Raji (cell line): Measurements from ENCODE around the gene CD55.

ENCODE experiments used
- POLR2A ChIP-seq: IDR thresholded peaks from 2 replicates; pipeline ENCODE4 v1.6.1; 2011; ENCODE audit warnings: low read depth, low read length, control low read depth; ENCODE audit not compliant: insufficient read depth

CD55 gene

GRCh38 chr1:207300970-207301369 lies 20.5 kb upstream of the CD55 start:
- TF ChIP-seq POLR2A = no peak

GRCh38 chr1:207302618-207303393 lies 18.7 kb upstream of the CD55 start:
- TF ChIP-seq POLR2A = no peak

- TF ChIP-seq POLR2A = no peak
These were observed 16.6 kb upstream of the CD55 start for GRCh38 chr1:207304710-207305488.

- TF ChIP-seq POLR2A = no peak
These were observed 16.0 kb upstream of the CD55 start for GRCh38 chr1:207305489-207305873.

GRCh38 chr1:207306023-207306422 lies 15.5 kb upstream of the CD55 start:
- no peak for TF ChIP-seq POLR2A

- no peak for TF ChIP-seq POLR2A
These were observed 14.9 kb upstream of the CD55 start for GRCh38 chr1:207306603-207307002.

GRCh38 chr1:207308451-207309190 lies 12.9 kb upstream of the CD55 start:
- no peak for TF ChIP-seq POLR2A

- no peak for TF ChIP-seq POLR2A
These were observed 11.7 kb upstream of the CD55 start for GRCh38 chr1:207309745-207310273.

GRCh38 chr1:207311888-207312603 lies 9.4 kb upstream of the CD55 start:
- TF ChIP-seq POLR2A = no peak

GRCh38 chr1:207312604-207312920 lies 8.9 kb upstream of the CD55 start:
- TF ChIP-seq POLR2A = no peak

- TF ChIP-seq POLR2A = no peak
These were observed 8.3 kb upstream of the CD55 start for GRCh38 chr1:207313131-207313530.

GRCh38 chr1:207314816-207315215 lies 6.7 kb upstream of the CD55 start:
- no peak for TF ChIP-seq POLR2A

GRCh38 chr1:207315435-207315834 lies 6.0 kb upstream of the CD55 start:
- no peak for TF ChIP-seq POLR2A

GRCh38 chr1:207316141-207316540 lies 5.3 kb upstream of the CD55 start:
- no peak for TF ChIP-seq POLR2A

GRCh38 chr1:207316622-207317391 lies 4.7 kb upstream of the CD55 start:
- TF ChIP-seq POLR2A = no peak

GRCh38 chr1:207317561-207317960 lies 3.9 kb upstream of the CD55 start:
- TF ChIP-seq POLR2A = no peak
